Neural cell (in vitro differentiated cells): ENCODE measurements around the gene THEM5. TPM values are rescaled to one million over a fixed set of nuclear protein-coding genes. Genes with fewer than 3 reads are reported as not detected.

ENCODE experiments used
- H2AFZ ChIP-seq: fragments of 200-600, 300-800 bp; sonication (generic), shearing (Covaris generic); 2 replicates; pipeline ENCODE4 v1.6.0; 2014; ENCODE audit warnings: low read depth, mild to moderate bottlenecking, antibody characterized with exemption, low read length, moderate library complexity
- H3F3A ChIP-seq: fragments of 200-600 bp; shearing (Covaris generic); 2 replicates; pipeline ENCODE4 v1.6.1; 2016; ENCODE audit warnings: mild to moderate bottlenecking, moderate library complexity, mixed read lengths, antibody characterized with exemption, low read length; ENCODE audit not compliant: insufficient read depth, poor library complexity, severe bottlenecking
- H3K27ac ChIP-seq: fragments of 200-600, 300-800 bp; sonication (generic), shearing (Covaris generic); 2 replicates; pipeline ENCODE4 v1.5.1; 2014; ENCODE audit warnings: mild to moderate bottlenecking, low read length, moderate library complexity
- H3K27me3 ChIP-seq: fragments of 300-800, 200-600 bp; sonication (generic), shearing (Covaris generic); 2 replicates; pipeline ENCODE4 v1.6.0; 2014; ENCODE audit warnings: mild to moderate bottlenecking, low read depth, low read length, moderate library complexity; ENCODE audit not compliant: insufficient read depth
- H3K36me3 ChIP-seq: fragments of 300-800, 200-600 bp; sonication (generic), shearing (Covaris generic); 2 replicates; pipeline ENCODE4 v1.5.1; 2014; ENCODE audit warnings: mild to moderate bottlenecking, antibody characterized with exemption, low read length, moderate library complexity; ENCODE audit not compliant: insufficient read depth
- H3K4me2 ChIP-seq: fragments of 300-800, 200-600 bp; sonication (generic), shearing (Covaris generic); 2 replicates; pipeline ENCODE4 v1.6.0; 2014; ENCODE audit warnings: mild to moderate bottlenecking, low read length
- H3K4me3 ChIP-seq: fragments of 300-800, 200-600 bp; sonication (generic), shearing (Covaris generic); 2 replicates; pipeline ENCODE4 v1.5.1; 2014; ENCODE audit warnings: mild to moderate bottlenecking, low read length, moderate library complexity
- H3K79me2 ChIP-seq: fragments of 200-600 bp; shearing (Covaris generic); replicated peaks from 2 replicates; pipeline ENCODE4 v1.6.0; 2014; ENCODE audit warnings: mild to moderate bottlenecking, low read length, moderate library complexity; ENCODE audit not compliant: insufficient read depth
- H3K9ac ChIP-seq: fragments of 300-800, 200-600 bp; sonication (generic), shearing (Covaris generic); 2 replicates; pipeline ENCODE4 v1.6.1; 2016; ENCODE audit warnings: mild to moderate bottlenecking, low read length, mixed read lengths
- H3K9me2 ChIP-seq: fragments of 200-600 bp; shearing (Covaris generic); 2 replicates; pipeline ENCODE4 v1.6.1; 2016; ENCODE audit warnings: mild to moderate bottlenecking, low read length, mixed read lengths; ENCODE audit not compliant: insufficient read depth
- H3K9me3 ChIP-seq: fragments of 200-600, 300-800 bp; sonication (generic), shearing (Covaris generic); 2 replicates; pipeline ENCODE4 v1.6.1; 2016; ENCODE audit warnings: mild to moderate bottlenecking, mixed run types, low read length, moderate library complexity, mixed read lengths
- H4K20me1 ChIP-seq: fragments of 200-600 bp; shearing (Covaris generic); 2 replicates; pipeline ENCODE4 v1.6.1; 2016; ENCODE audit warnings: mild to moderate bottlenecking, mixed run types; ENCODE audit not compliant: insufficient read depth
- CTCF ChIP-seq: fragments of 450-650 bp; IDR thresholded peaks from 2 replicates; pipeline ENCODE4 v1.5.1; 2014; ENCODE audit warnings: antibody characterized with exemption, mild to moderate bottlenecking, moderate library complexity; ENCODE audit not compliant: poor library complexity, severe bottlenecking
- EP300 ChIP-seq: fragments of 450-650 bp; conservative IDR thresholded peaks from 2 replicates; pipeline ENCODE4 v1.6.1; 2014; ENCODE audit warnings: antibody characterized with exemption, mild to moderate bottlenecking, moderate library complexity; ENCODE audit not compliant: poor library complexity, severe bottlenecking
- EZH2 ChIP-seq: fragments of 200-600, 300-800 bp; shearing (Covaris generic), sonication (generic); IDR thresholded peaks from 2 replicates; pipeline ENCODE4 v1.6.1; 2014; ENCODE audit warnings: antibody characterized with exemption, low read length, borderline replicate concordance, mild to moderate bottlenecking; ENCODE audit not compliant: insufficient read depth, poor library complexity, severe bottlenecking
- MXI1 ChIP-seq: fragments of 450-650 bp; conservative IDR thresholded peaks from 2 replicates; pipeline ENCODE4 v1.6.1; 2014; ENCODE audit warnings: antibody characterized with exemption, mild to moderate bottlenecking; ENCODE audit not compliant: poor library complexity, severe bottlenecking
- POLR2AphosphoS5 ChIP-seq: IDR thresholded peaks from 2 replicates; pipeline ENCODE4 v1.6.1; 2012
- RAD21 ChIP-seq: fragments of 450-650 bp; conservative IDR thresholded peaks from 2 replicates; pipeline ENCODE4 v1.6.1; 2014; ENCODE audit warnings: antibody characterized with exemption, mild to moderate bottlenecking, moderate library complexity
- REST ChIP-seq: IDR thresholded peaks from 2 replicates; pipeline ENCODE4 v1.6.1; 2012; ENCODE audit warnings: borderline replicate concordance
- SMC3 ChIP-seq: fragments of 450-650 bp; conservative IDR thresholded peaks from 2 replicates; pipeline ENCODE4 v1.6.1; 2014; ENCODE audit warnings: antibody characterized with exemption, mild to moderate bottlenecking, moderate library complexity; ENCODE audit not compliant: poor library complexity
- TAF1 ChIP-seq: IDR thresholded peaks from 2 replicates; pipeline ENCODE4 v1.6.1; 2012; ENCODE audit warnings: low read depth
- polyA plus RNA-seq: library from polyadenylated mRNA; depleted of rRNA; stranded (reverse); fragments of >200 nt; gene quantifications from 2 replicates; pipeline ENCODE4 v1.2.3, GENCODE V29; 2014

THEM5 gene
- polyA plus RNA-seq, 1 donor from 2014 or later: not detected

GRCh38 chr1:151862604-151863003 is 9.1 kb upstream of the THEM5 start:
- Histone ChIP-seq H3F3A (no peaks in the 10 kb centered on the region), H3K27me3 (no peaks in the 10 kb centered on the region), H3K9me2 (no peaks in the 10 kb centered on the region), H3K9me3 (no peaks in the 10 kb centered on the region), H3K27ac (no peak overlapping the region), H2AFZ (no peak overlapping the region), H3K79me2 (no peaks in the 10 kb centered on the region), H3K9ac (no peak overlapping the region), H3K4me3 (no peak overlapping the region), H3K4me2 (no peak overlapping the region), H3K36me3 (no peaks in the 10 kb centered on the region), H4K20me1 (no peaks in the 10 kb centered on the region)
- TF ChIP-seq RAD21 (no peak), REST (no peak), TAF1 (no peak), SMC3 (no peak), CTCF (no peak), POLR2AphosphoS5 (no peak), EZH2 (no peak), MXI1 (no peak), EP300 (no peak)

GRCh38 chr1:151860504-151861187 is 7.1 kb upstream of the THEM5 start:
- Histone ChIP-seq H3K36me3 (no peaks in the 10 kb centered on the region), H3K4me3 (no peak overlapping the region), H3K9me2 (no peaks in the 10 kb centered on the region), H3F3A (no peaks in the 10 kb centered on the region), H3K27me3 (no peaks in the 10 kb centered on the region), H3K9me3 (no peaks in the 10 kb centered on the region), H3K79me2 (no peaks in the 10 kb centered on the region), H4K20me1 (no peaks in the 10 kb centered on the region), H3K4me2 (no peak overlapping the region), H3K9ac (no peak overlapping the region), H2AFZ (no peak overlapping the region), H3K27ac (no peak overlapping the region)
- TF ChIP-seq MXI1: no peak
- no peak for TF ChIP-seq EZH2
- no peak for TF ChIP-seq EP300
- no peak for TF ChIP-seq SMC3
- no peak for TF ChIP-seq CTCF
- no peak for TF ChIP-seq POLR2AphosphoS5
- TF ChIP-seq RAD21: no peak
- TF ChIP-seq REST: no peak
- TF ChIP-seq TAF1: no peak
